Measurements from ENCODE around the gene SMARCA4.

DNA sequence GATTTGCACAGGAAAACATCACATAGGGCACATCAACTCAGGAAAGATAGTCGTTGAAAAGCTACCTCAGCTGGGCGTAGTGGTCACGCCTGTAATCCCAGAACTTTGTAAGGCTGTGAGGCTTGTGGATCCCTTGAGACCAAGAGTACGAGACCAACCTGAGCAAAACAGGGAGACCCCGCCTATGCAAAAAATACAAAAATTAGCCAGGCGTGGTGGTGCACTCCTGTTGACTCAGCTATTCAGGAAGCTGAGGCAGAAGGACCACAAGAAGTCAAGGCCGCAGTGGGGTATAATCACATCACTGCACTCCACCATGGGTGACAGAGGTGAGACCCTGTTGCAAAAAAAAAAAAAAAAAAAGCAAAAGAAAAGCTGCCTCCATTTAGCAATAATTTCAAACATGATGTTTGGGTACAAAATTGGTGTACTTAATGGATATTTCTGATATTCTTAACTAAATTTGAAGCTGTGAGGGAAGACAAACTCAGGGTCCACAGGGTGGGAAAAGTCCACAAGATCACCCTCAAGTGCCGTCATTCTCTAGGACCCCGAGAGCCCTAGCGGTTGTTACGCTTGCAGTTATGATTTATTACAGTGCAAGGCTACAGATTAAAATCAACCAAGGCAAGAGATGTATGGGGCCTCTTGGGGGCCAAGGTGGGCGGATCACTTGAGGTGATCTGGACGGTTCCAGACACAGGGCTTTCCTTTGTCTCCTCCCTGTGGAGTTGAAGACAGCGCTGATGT lies 86.0 kb downstream of the SMARCA4 start:
- TF ChIP-seq, protein P1, sequence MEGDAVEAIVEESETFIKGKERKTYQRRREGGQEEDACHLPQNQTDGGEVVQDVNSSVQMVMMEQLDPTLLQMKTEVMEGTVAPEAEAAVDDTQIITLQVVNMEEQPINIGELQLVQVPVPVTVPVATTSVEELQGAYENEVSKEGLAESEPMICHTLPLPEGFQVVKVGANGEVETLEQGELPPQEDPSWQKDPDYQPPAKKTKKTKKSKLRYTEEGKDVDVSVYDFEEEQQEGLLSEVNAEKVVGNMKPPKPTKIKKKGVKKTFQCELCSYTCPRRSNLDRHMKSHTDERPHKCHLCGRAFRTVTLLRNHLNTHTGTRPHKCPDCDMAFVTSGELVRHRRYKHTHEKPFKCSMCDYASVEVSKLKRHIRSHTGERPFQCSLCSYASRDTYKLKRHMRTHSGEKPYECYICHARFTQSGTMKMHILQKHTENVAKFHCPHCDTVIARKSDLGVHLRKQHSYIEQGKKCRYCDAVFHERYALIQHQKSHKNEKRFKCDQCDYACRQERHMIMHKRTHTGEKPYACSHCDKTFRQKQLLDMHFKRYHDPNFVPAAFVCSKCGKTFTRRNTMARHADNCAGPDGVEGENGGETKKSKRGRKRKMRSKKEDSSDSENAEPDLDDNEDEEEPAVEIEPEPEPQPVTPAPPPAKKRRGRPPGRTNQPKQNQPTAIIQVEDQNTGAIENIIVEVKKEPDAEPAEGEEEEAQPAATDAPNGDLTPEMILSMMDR (IDR thresholded peaks at IDR 0.05): no peak
- TF ChIP-seq POLR2A (IDR thresholded peaks at IDR 0.05): no peak

Data from testis (tissue), 2 donors.